Stomach (tissue), 9 donors: Measurements from ENCODE around the gene IGFALS. TPM values are rescaled to one million over a fixed set of nuclear protein-coding genes. Genes with fewer than 3 reads are reported as not detected.

ENCODE experiments used
- DNase-seq, 2 donors: peaks; one replicate each; pipeline versions ENCODE4 v3.0.0 to v3.0.0-alpha.2; 2013 to 2019
- H3K27ac ChIP-seq, 5 donors: fragments of 200-600 bp in 4 of 5; sonication (generic) in 4 of 5; one replicate each; pipeline ENCODE4 v1.5.1; 2013 to 2019; ENCODE audit warnings: mild to moderate bottlenecking in 1 of 5, moderate library complexity in 1 of 5
- H3K27me3 ChIP-seq, 3 donors: fragments of 200-600 bp; sonication (generic); one replicate each; pipeline ENCODE4 v1.5.1; 2017 to 2019; ENCODE audit warnings: mixed run types in 1 of 3
- H3K36me3 ChIP-seq, 4 donors: fragments of 200-600 bp; sonication (generic); 1 replicate in 3 of 4; 2 replicates in 1 of 4; pipeline ENCODE4 v1.5.1; 2016 to 2019
- H3K4me1 ChIP-seq, 4 donors: fragments of 200-600 bp; sonication (generic); one replicate each; pipeline ENCODE4 v1.5.1; 2016 to 2019
- H3K4me3 ChIP-seq, 4 donors: fragments of 200-600 bp; sonication (generic) in 3 of 4; one replicate each; pipeline ENCODE4 v1.5.1; 2016 to 2019; ENCODE audit warnings: mild to moderate bottlenecking in 1 of 4
- H3K9me3 ChIP-seq, 4 donors: fragments of 200-600 bp; sonication (generic); one replicate each; pipeline ENCODE4 v1.5.1; 2016 to 2019
- EP300 ChIP-seq: sonication (generic); formaldehyde crosslinking; IDR thresholded peaks from one replicate; pipeline ENCODE4 v1.6.1; 2017; ENCODE audit warnings: antibody characterized with exemption
- POLR2A ChIP-seq, 4 donors: fragments of 450-650 bp; IDR thresholded peaks; one replicate each; pipeline ENCODE4 v1.6.1; 2016; ENCODE audit warnings: antibody characterized with exemption in 4 of 4, control low read depth in 2 of 4, mild to moderate bottlenecking in 1 of 4, moderate library complexity in 1 of 4
- POLR2AphosphoS5 ChIP-seq, 3 donors: sonication (generic); formaldehyde crosslinking; IDR thresholded peaks; one replicate each; pipeline ENCODE4 v1.6.1; 2016; ENCODE audit warnings: antibody characterized with exemption in 3 of 3
- WGBS, 5 donors: extraction: QIAGEN DNeasy Blood & Tissue Kit in 3 of 5; methylation state at CpG; one replicate each; pipeline versions ENCODE4 v1.1.5 to v1.1.7; 2013 to 2018; 5-methylcytosine and 5-hydroxymethylcytosine counted together
- intact Hi-C: fragments of 100-400 bp; cut with DNase I; formaldehyde crosslinking; loops from one replicate; pipeline ENCODE4 v1.15.1; 2023; ENCODE audit warnings: low total_unique reads
- polyA plus RNA-seq, 3 donors: library from polyadenylated mRNA; stranded (reverse); fragments of 200-250 nt; gene quantifications; one replicate each; pipeline ENCODE4 v1.2.3, GENCODE V29; 2013
- total RNA-seq, 5 donors: library from RNA; depleted of rRNA; stranded (reverse); fragments of >200 nt; gene quantifications; one replicate each; pipeline versions ENCODE4 v1.1.0 to v1.2.3, GENCODE V29; 2014 to 2016
- TF ChIP-seq, protein P1 (sequence below), 7 experiments: fragments of 450-650 bp in 4 of 7; fragments of 200-600 bp in 3 of 7; sonication (generic) in 3 of 7; IDR thresholded peaks; one replicate each; pipeline ENCODE4 v1.5.1; 2016 to 2019; ENCODE audit warnings: antibody characterized with exemption in 7 of 7, control low read depth in 2 of 7, mild to moderate bottlenecking in 1 of 7
- donor health status: healthy with polysubstance abuse.
- donor health status: Bipolar disorder and iron deficiency.
- donor health status: healthy.

The IGFALS gene
- total and polyA plus RNA-seq, 8 donors: 2.4 to 24.6 (median 7.1) TPM; not detected in 1

DNA sequence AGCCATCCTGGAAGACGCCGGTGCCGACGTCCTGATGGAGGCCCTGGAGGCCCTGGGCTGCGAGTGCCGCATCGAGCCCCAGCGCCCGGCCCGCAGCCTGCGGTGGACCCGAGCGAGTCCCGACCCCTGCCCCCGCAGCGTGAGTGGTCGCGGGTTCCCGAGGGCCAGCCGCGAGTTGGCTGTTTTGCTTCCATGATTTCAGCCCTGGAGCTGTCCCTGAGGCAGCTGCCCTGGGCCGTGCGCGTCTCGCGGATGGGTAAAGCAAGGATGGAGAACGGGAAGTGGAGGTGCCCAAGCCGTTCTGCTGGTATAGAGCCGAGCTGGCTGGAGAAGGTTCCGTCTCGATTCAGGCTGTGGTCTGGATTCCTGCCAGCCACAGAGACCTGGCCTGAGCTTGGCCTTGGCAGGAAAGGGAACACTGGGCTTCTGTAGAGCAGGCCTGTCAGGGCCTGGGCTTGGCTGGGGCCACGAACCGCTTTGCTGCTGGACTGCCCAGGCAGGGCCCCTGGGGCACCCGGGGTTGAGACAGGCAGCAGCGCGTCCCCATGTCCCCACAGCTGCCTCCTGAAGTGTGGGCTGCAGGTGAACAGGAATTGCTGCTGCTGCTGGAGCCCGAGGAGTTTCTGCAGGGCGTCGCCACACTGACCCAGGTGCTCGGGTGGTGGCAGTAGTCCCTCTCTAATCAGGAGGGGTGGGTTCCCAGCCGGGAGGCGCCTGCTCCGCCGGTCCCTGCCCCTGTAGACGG is 19.6 kb downstream of the IGFALS start:
- H3K27me3 ChIP-seq: no peaks in the 10 kb centered on the region
- peak overlapping the region; percentile 92 to 97 (median 95) for H3K27ac ChIP-seq
- H3K9me3 ChIP-seq: no peaks in the 10 kb centered on the region
- TF ChIP-seq POLR2AphosphoS5 (IDR thresholded peaks at IDR 0.05) (peak in 1 of 3 donors; percentile 4), EP300 (no peak), POLR2A (IDR thresholded peaks at IDR 0.05) (no peak)
- TF ChIP-seq, protein P1, sequence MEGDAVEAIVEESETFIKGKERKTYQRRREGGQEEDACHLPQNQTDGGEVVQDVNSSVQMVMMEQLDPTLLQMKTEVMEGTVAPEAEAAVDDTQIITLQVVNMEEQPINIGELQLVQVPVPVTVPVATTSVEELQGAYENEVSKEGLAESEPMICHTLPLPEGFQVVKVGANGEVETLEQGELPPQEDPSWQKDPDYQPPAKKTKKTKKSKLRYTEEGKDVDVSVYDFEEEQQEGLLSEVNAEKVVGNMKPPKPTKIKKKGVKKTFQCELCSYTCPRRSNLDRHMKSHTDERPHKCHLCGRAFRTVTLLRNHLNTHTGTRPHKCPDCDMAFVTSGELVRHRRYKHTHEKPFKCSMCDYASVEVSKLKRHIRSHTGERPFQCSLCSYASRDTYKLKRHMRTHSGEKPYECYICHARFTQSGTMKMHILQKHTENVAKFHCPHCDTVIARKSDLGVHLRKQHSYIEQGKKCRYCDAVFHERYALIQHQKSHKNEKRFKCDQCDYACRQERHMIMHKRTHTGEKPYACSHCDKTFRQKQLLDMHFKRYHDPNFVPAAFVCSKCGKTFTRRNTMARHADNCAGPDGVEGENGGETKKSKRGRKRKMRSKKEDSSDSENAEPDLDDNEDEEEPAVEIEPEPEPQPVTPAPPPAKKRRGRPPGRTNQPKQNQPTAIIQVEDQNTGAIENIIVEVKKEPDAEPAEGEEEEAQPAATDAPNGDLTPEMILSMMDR (IDR thresholded peaks at IDR 0.05): no peak
- H3K36me3 ChIP-seq: peaks cover 24 to 53% (median 50%) of the 10 kb centered on the region in 4 donors
- H3K4me3 ChIP-seq: peak overlapping the region; percentile 75 to 98 (median 94)
- peak in 1 of 2 donors; percentile 70 for DNase-seq
- H3K4me1 ChIP-seq: peaks cover 35 to 64% (median 60%) of the 10 kb centered on the region in 4 donors
- intact Hi-C loops: no loop called here
- WGBS, 5 donors: 4 to 9% (median 7%) methylated on average over 25 to 45 of the region's 45 CpGs

- H3K4me3 ChIP-seq: peak within 1 kb of the TSS; percentile 75 to 98 (median 94)
- peak within 1 kb of the TSS; percentile 92 to 97 (median 95) for H3K27ac ChIP-seq
- no peaks in the 10 kb centered on the region for H3K9me3 ChIP-seq
- TF ChIP-seq EP300: no peak
- TF ChIP-seq POLR2A (IDR thresholded peaks at IDR 0.05): no peak
- TF ChIP-seq, protein P1 (IDR thresholded peaks at IDR 0.05): peak in 6 of 7 experiments; percentile 10 to 79 (median 66)
- peak; percentile 70 to 94 (median 72) for TF ChIP-seq POLR2AphosphoS5 (IDR thresholded peaks at IDR 0.05)
- peak; percentile 88 to 95 for DNase-seq
- H3K36me3 ChIP-seq: peaks cover 31 to 53% (median 50%) of the 10 kb centered on the region in 4 donors
- intact Hi-C loops: no loop called here
- 0 to 2% (median 0%) methylated on average over 26 to 108 of the region's 108 CpGs for WGBS, 5 donors
- no peaks in the 10 kb centered on the region for H3K27me3 ChIP-seq
- peaks cover 35 to 62% (median 59%) of the 10 kb centered on the region in 4 donors for H3K4me1 ChIP-seq
Observed at GRCh38 chr16:1772908-1773702, 20.4 kb downstream of the IGFALS start, which contains the start of gene MRPS34. TSS of gene MRPS34 (minus strand) at chr16:1773134. CDS start at chr16:1773119, 15 bp downstream.

GRCh38 chr16:1772362-1772907 is 21.1 kb downstream of the IGFALS start, which contains the start of gene EME2:
TSS of gene EME2 (plus strand) at chr16:1772810. CDS start at chr16:1773228, 418 bp downstream.
- TF ChIP-seq POLR2AphosphoS5 (IDR thresholded peaks at IDR 0.05): no peak
- TF ChIP-seq, protein P1 (IDR thresholded peaks at IDR 0.05): no peak
- no peak for TF ChIP-seq EP300
- TF ChIP-seq POLR2A (IDR thresholded peaks at IDR 0.05): no peak
- intact Hi-C loops: no loop called here
- 0 to 3% (median 1%) methylated on average over 16 to 53 of the region's 53 CpGs for WGBS, 5 donors
- Histone ChIP-seq H3K4me1 (peaks cover 35 to 62% (median 55%) of the 10 kb centered on the region in 4 donors), H3K27me3 (no peaks in the 10 kb centered on the region), H3K9me3 (no peaks in the 10 kb centered on the region), H3K27ac (peak within 1 kb of the TSS; percentile 92 to 97 (median 95)), H3K4me3 (peak within 1 kb of the TSS; percentile 75 to 98 (median 94)), H3K36me3 (peaks cover 34 to 53% (median 50%) of the 10 kb centered on the region in 4 donors)
- no peak for DNase-seq

DNA sequence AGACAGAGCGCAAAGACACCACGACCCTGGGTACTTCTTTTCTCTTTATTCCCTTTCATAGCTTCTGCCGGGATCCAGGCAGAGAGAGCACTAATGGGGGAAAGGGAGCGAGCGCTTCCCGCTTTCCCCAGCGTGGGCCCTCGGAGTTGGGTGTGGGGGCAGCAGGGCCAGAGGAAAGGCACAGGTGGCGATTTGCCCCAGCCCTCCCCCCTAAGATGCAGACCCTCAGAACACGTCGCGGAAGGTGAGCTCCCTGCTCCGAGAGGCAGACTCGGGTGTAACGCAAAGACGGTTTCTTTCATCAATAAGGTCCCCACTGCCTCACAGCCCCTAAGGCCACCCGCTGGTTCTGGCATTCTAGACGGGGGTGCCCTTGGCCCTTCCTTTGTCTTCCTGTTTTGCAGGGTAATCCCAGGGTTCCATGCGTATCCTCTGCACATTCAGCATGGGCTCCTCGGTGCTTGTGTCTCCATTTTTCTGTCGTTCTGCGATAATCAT is 21.6 kb downstream of the IGFALS start:
- intact Hi-C loops: no loop called here
- WGBS, 5 donors: 4 to 10% (median 6%) methylated on average over 17 to 22 of the region's 22 CpGs
- TF ChIP-seq POLR2AphosphoS5 (IDR thresholded peaks at IDR 0.05) (no peak), EP300 (no peak)
- TF ChIP-seq, protein P1 (IDR thresholded peaks at IDR 0.05): no peak
- H3K4me3 ChIP-seq: peak overlapping the region; percentile 75 to 98 (median 94)
- H3K4me1 ChIP-seq: peaks cover 35 to 62% (median 55%) of the 10 kb centered on the region in 4 donors
- H3K9me3 ChIP-seq: no peaks in the 10 kb centered on the region
- no peaks in the 10 kb centered on the region for H3K27me3 ChIP-seq
- peak overlapping the region; percentile 92 to 97 (median 95) for H3K27ac ChIP-seq
- no peak for DNase-seq
- H3K36me3 ChIP-seq: peaks cover 32 to 53% (median 50%) of the 10 kb centered on the region in 4 donors
